ENCODE results near the gene CEP350.
A peak's percentile ranks its signal among the peaks of the same experiment; 100 is the strongest.

The CEP350 gene

GRCh38 chr1:179929955-179930798 is 24.4 kb upstream of the CEP350 start:
- H3K27me3 Mint-ChIP-seq (ENCODE audit: low read depth): peaks cover 16% of the 10 kb centered on the region
- H3K27ac Mint-ChIP-seq: no peak overlapping the region
- no peaks in the 10 kb centered on the region for H3K36me3 Mint-ChIP-seq (ENCODE audit: low read depth)
- H3K4me3 Mint-ChIP-seq: no peak overlapping the region
- H3K9me3 Mint-ChIP-seq: no peaks in the 10 kb centered on the region
- no peaks in the 10 kb centered on the region for H3K4me1 Mint-ChIP-seq (ENCODE audit: low read depth)

DNA sequence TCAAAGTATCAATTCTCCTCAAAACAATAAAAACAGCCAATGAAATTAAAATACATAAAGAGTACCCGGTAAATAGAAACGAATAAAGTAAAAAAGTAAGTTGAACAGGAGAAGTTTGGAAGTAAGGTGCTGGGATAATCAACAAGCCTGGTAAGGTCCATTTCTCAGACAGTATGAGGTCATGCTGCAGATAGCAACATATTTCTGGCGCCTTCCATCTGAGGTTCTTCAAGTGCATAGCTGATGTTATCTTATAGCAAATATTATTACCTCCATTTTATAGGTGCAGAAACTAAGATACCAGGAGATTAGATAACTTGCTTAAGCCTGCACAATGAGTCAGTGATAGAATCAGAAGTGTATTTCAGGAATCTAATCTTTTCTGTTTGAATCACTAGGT is 23.7 kb upstream of the CEP350 start:
- Mint-ChIP-seq H3K4me3 (no peak overlapping the region), H3K4me1 (ENCODE audit: low read depth) (no peaks in the 10 kb centered on the region), H3K27me3 (ENCODE audit: low read depth) (peaks cover 16% of the 10 kb centered on the region), H3K27ac (no peak overlapping the region), H3K9me3 (no peaks in the 10 kb centered on the region), H3K36me3 (ENCODE audit: low read depth) (no peaks in the 10 kb centered on the region)

- H3K36me3 Mint-ChIP-seq (ENCODE audit: low read depth): no peaks in the 10 kb centered on the region
- no peaks in the 10 kb centered on the region for H3K4me1 Mint-ChIP-seq (ENCODE audit: low read depth)
- H3K27ac Mint-ChIP-seq: no peak overlapping the region
- H3K4me3 Mint-ChIP-seq: no peak overlapping the region
- peaks cover 26% of the 10 kb centered on the region for H3K27me3 Mint-ChIP-seq (ENCODE audit: low read depth)
- no peaks in the 10 kb centered on the region for H3K9me3 Mint-ChIP-seq
These were observed 21.4 kb upstream of the CEP350 start for GRCh38 chr1:179933219-179933618.

- no peaks in the 10 kb centered on the region for H3K4me1 Mint-ChIP-seq (ENCODE audit: low read depth)
- H3K36me3 Mint-ChIP-seq (ENCODE audit: low read depth): no peaks in the 10 kb centered on the region
- no peak overlapping the region for H3K4me3 Mint-ChIP-seq
- peaks cover 38% of the 10 kb centered on the region for H3K27me3 Mint-ChIP-seq (ENCODE audit: low read depth)
- no peaks in the 10 kb centered on the region for H3K9me3 Mint-ChIP-seq
- H3K27ac Mint-ChIP-seq: no peak overlapping the region
These were observed 18.6 kb upstream of the CEP350 start for GRCh38 chr1:179935909-179936496.

GRCh38 chr1:179937668-179938254 is 16.8 kb upstream of the CEP350 start:
- Mint-ChIP-seq H3K9me3 (no peaks in the 10 kb centered on the region), H3K27me3 (ENCODE audit: low read depth) (peaks cover 35% of the 10 kb centered on the region), H3K36me3 (ENCODE audit: low read depth) (no peaks in the 10 kb centered on the region), H3K4me3 (no peak overlapping the region), H3K4me1 (ENCODE audit: low read depth) (no peaks in the 10 kb centered on the region), H3K27ac (no peak overlapping the region)

- Mint-ChIP-seq H3K9me3 (no peaks in the 10 kb centered on the region), H3K4me1 (ENCODE audit: low read depth) (no peaks in the 10 kb centered on the region), H3K36me3 (ENCODE audit: low read depth) (no peaks in the 10 kb centered on the region), H3K27me3 (ENCODE audit: low read depth) (peaks cover 34% of the 10 kb centered on the region), H3K27ac (no peak overlapping the region), H3K4me3 (no peak overlapping the region)
These were observed 15.9 kb upstream of the CEP350 start for GRCh38 chr1:179938752-179939151.

- H3K4me3 Mint-ChIP-seq: no peak overlapping the region
- peaks cover 27% of the 10 kb centered on the region for H3K27me3 Mint-ChIP-seq (ENCODE audit: low read depth)
- H3K9me3 Mint-ChIP-seq: no peaks in the 10 kb centered on the region
- no peaks in the 10 kb centered on the region for H3K36me3 Mint-ChIP-seq (ENCODE audit: low read depth)
- no peaks in the 10 kb centered on the region for H3K4me1 Mint-ChIP-seq (ENCODE audit: low read depth)
- no peak overlapping the region for H3K27ac Mint-ChIP-seq
These were observed 14.7 kb upstream of the CEP350 start for GRCh38 chr1:179939941-179940340.

DNA sequence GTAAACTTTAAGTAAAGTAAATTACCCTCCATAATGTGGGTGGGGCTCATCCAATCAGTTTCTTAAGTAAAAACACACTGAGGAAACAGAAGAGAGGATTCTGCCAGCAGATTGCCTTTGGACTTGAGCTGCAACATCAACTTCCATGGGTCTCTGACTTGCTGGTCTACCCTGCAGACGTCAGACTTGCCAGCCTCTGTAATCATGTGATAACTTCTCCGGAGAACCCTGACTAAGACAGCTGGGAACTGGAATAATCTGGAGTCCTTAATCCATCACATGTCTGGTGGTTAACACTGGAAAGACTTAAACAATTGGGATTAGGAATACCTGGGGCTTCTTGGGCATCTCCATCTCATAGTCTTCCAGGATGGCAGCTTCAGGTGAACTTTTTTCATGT is 13.2 kb upstream of the CEP350 start:
- Mint-ChIP-seq H3K4me3 (no peak overlapping the region), H3K9me3 (no peaks in the 10 kb centered on the region), H3K36me3 (ENCODE audit: low read depth) (no peaks in the 10 kb centered on the region), H3K27ac (no peak overlapping the region), H3K27me3 (ENCODE audit: low read depth) (peaks cover 24% of the 10 kb centered on the region), H3K4me1 (ENCODE audit: low read depth) (no peaks in the 10 kb centered on the region)

- Mint-ChIP-seq H3K27me3 (ENCODE audit: low read depth) (peaks cover 4% of the 10 kb centered on the region), H3K36me3 (ENCODE audit: low read depth) (no peaks in the 10 kb centered on the region), H3K27ac (no peak overlapping the region), H3K4me1 (ENCODE audit: low read depth) (peaks cover 16% of the 10 kb centered on the region), H3K4me3 (no peak overlapping the region), H3K9me3 (no peaks in the 10 kb centered on the region)
These were observed 4.0 kb upstream of the CEP350 start for GRCh38 chr1:179950651-179951050.

- Mint-ChIP-seq H3K36me3 (ENCODE audit: low read depth) (no peaks in the 10 kb centered on the region), H3K4me3 (no peak overlapping the region), H3K27me3 (ENCODE audit: low read depth) (peaks cover 4% of the 10 kb centered on the region), H3K4me1 (ENCODE audit: low read depth) (peaks cover 24% of the 10 kb centered on the region), H3K27ac (no peak overlapping the region), H3K9me3 (no peaks in the 10 kb centered on the region)
These were observed 3.0 kb upstream of the CEP350 start for GRCh38 chr1:179951383-179952144.

GRCh38 chr1:179952186-179952585 is 2.4 kb upstream of the CEP350 start:
- Mint-ChIP-seq H3K9me3 (no peaks in the 10 kb centered on the region), H3K4me3 (peak overlapping the region; percentile 26), H3K4me1 (ENCODE audit: low read depth) (peaks cover 29% of the 10 kb centered on the region), H3K27me3 (ENCODE audit: low read depth) (peaks cover 4% of the 10 kb centered on the region), H3K27ac (peak overlapping the region; percentile 60), H3K36me3 (ENCODE audit: low read depth) (no peaks in the 10 kb centered on the region)

- no peaks in the 10 kb centered on the region for H3K27me3 Mint-ChIP-seq (ENCODE audit: low read depth)
- no peaks in the 10 kb centered on the region for H3K36me3 Mint-ChIP-seq (ENCODE audit: low read depth)
- H3K4me1 Mint-ChIP-seq (ENCODE audit: low read depth): peaks cover 33% of the 10 kb centered on the region
- H3K27ac Mint-ChIP-seq: peak overlapping the region; percentile 98
- peak overlapping the region; percentile 89 for H3K4me3 Mint-ChIP-seq
- H3K9me3 Mint-ChIP-seq: no peaks in the 10 kb centered on the region
These were observed 577 bp upstream of the CEP350 start for GRCh38 chr1:179953974-179954492.

- Mint-ChIP-seq H3K27ac (peak overlapping the region; percentile 53), H3K27me3 (ENCODE audit: low read depth) (no peaks in the 10 kb centered on the region), H3K4me3 (peak overlapping the region; percentile 89), H3K9me3 (no peaks in the 10 kb centered on the region), H3K4me1 (ENCODE audit: low read depth) (peaks cover 35% of the 10 kb centered on the region), H3K36me3 (ENCODE audit: low read depth) (no peaks in the 10 kb centered on the region)
These were observed 674 bp downstream of the CEP350 start for GRCh38 chr1:179955287-179955680.

GRCh38 chr1:179955731-179956130 is 1.1 kb downstream of the CEP350 start:
- Mint-ChIP-seq H3K27ac (peak overlapping the region; percentile 53), H3K4me3 (peak overlapping the region; percentile 89), H3K27me3 (ENCODE audit: low read depth) (no peaks in the 10 kb centered on the region), H3K4me1 (ENCODE audit: low read depth) (peaks cover 35% of the 10 kb centered on the region), H3K9me3 (no peaks in the 10 kb centered on the region), H3K36me3 (ENCODE audit: low read depth) (no peaks in the 10 kb centered on the region)
